ENCODE results near the gene MB21D2.

- no peak for TF ChIP-seq CTCF (optimal IDR thresholded peaks at IDR 0.05 in 1 of 3, IDR thresholded peaks at IDR 0.05 in 1 of 3, conservative IDR thresholded peaks at IDR 0.05 in 1 of 3; ENCODE audit: extremely low read depth in 1 of 3, insufficient read depth in 2 of 3, low read length in 3 of 3)
- TF ChIP-seq EZH2 (IDR thresholded peaks at IDR 0.05; ENCODE audit: low read length), result no peak
These were observed 14.2 kb upstream of the MB21D2 start for GRCh38 chr3:192931825-192932224.
